ENCODE data around the gene BPIFB2.

BPIFB2 gene

DNA sequence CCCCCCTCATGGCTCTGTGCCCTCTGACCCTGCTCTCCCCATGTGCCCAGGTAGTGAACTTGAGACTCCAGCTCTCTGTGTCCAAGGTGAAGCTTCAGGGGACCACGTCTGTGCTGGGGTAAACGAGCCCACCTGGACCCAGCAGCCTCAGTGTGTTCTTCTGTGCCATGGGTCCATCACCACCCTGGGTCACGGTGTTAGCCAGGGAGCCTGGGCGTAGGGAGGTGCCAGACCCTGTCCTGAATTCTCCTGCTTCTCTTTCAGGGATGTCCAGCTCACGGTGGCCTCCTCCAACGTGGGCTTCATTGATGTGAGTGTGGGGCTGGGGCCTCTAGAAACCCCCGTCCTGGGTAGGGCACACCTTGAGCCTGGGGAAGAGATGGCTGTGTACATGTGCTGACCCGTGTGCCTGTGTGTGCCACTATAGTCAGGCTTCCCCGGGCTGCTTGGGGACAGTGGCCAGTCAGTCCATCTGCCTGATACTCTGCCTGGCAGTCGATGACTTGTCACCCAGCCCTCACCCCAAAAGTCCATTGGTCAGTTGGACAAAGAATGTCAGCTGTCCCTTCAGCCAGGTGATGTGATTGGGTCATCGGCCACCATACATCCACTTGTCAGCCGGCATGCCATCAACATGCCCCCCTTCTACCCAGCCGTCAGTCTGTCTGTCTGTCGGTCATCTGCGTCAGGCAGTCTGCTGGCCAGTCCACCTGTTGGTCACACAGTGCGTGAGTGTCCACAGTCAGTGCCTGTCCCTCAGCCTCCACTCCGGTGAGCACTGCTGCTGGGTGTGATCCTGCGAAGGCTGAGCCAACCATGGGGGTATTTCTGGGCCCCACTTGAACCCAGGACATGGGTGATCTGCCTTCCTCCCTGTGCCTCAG is 13.0 kb downstream of the BPIFB2 start:
- DNase-seq (ENCODE audit: low read depth in 2 of 3, low spot score in 2 of 3): no peak

- DNase-seq (ENCODE audit: low read depth in 2 of 3, low spot score in 2 of 3): no peak
Measured at GRCh38 chr20:33021879-33022278, 14.4 kb downstream of the BPIFB2 start.

- no peak for DNase-seq (ENCODE audit: low read depth in 2 of 3, low spot score in 2 of 3)
Measured at GRCh38 chr20:33022289-33022688, 14.8 kb downstream of the BPIFB2 start.

- no peak for DNase-seq (ENCODE audit: low read depth in 2 of 3, low spot score in 2 of 3)
Measured at GRCh38 chr20:33022694-33023438, 15.4 kb downstream of the BPIFB2 start.

GRCh38 chr20:33023439-33024242 is 16.1 kb downstream of the BPIFB2 start:
- no peak for DNase-seq (ENCODE audit: low read depth in 2 of 3, low spot score in 2 of 3)

DNA sequence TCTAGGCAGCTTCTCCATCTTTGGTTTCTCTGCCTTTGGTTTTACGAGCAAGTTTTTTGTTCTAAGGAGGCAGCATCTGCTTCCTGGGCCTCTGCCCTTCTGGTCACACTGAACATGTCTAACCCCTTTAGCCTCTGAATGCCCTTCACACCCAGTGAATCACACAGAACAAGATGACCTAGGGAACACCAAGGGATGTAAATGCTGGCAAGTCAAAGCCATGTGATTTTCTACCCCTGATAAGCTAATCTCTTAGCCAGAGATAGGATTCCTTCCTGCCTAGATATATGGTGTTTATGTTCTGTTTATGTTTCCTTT is 16.7 kb downstream of the BPIFB2 start:
- no peak for DNase-seq (ENCODE audit: low read depth in 2 of 3, low spot score in 2 of 3)

DNA sequence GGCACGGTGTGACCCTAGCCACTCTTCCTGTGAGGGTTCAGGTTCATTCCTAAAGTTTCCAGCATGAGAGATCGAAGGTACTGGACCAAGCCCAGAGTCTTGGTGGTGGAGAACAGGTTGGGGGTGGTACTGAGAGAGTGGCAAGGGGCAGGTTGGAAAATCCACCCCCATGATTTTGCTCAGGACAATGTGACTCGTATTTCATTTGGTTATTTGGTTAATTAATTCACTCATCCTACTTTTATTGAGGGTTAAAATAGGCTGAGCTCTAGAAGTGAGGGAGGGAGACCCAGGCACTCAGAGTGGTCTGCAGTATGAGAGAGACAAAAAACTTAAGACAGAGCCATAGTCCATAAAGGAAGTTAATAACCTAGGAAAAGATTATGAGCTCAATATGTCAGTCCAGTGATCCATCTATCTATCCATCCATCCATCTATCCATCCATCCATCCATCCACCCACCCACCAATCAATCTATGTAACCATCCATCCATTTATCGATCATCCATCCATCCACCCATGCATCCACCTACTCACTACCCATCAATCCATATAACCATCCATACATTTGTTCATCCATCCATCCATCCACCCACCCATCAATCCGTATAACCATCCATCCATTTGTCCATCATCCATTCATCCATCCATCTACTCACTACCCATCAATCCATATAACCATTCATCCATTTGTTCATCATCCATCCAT is 17.3 kb downstream of the BPIFB2 start:
- DNase-seq (ENCODE audit: low read depth in 2 of 3, low spot score in 2 of 3): no peak

- no peak for DNase-seq (ENCODE audit: low read depth in 2 of 3, low spot score in 2 of 3)
Measured at GRCh38 chr20:33025318-33025876, 17.9 kb downstream of the BPIFB2 start.

- DNase-seq (ENCODE audit: low read depth in 2 of 3, low spot score in 2 of 3): no peak
Measured at GRCh38 chr20:33026072-33026778, 18.7 kb downstream of the BPIFB2 start.

DNA sequence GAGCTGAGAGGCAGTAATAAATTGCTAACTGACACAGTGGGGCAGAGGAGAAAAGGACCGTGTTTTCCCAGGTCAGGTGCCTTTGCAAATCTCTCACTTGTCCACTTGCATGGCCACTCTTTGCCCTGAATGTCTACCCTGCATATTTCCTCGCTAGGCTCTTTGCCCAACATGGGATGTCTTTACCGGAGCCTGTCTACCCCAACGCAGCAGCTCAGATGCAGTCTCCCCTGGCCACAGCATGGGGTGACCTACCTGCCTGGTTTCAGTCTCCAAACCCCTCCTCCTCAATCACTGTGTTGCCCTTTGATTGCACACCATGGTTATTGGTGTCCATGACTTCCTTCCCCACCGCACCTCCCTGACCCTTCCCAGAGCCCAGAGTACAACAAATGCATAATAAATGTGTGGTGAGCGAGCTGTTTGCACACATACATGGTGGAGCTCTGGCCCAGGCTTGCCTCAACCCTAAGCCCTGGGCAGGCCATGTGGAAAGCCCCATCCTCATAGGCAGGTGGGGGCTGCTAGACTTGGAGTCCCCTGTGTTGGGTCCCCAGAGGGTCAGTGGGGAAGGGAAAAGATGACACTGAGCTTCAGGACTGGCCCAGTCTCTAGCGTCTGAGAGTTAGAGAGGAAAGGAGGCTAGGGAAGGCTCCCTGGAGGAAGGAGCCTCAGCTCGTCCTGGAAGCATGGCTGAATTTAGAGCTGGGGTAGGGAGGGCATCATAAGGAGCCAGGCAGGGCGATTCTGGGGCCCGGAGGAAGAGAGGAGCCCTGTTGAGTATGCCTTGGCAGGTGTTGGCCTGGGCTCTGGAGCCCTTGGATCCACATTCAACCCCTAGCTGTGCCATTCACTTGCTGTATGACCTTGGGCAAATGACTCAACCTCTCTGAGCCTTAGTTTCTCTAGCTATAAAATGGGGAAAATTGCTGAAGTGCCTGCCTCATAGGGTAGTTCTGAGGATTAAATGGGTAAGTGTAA is 19.6 kb downstream of the BPIFB2 start:
- DNase-seq (ENCODE audit: low read depth in 2 of 3, low spot score in 2 of 3): no peak

- DNase-seq (ENCODE audit: low read depth in 2 of 3, low spot score in 2 of 3): no peak
Measured at GRCh38 chr20:33027769-33028751, 20.6 kb downstream of the BPIFB2 start.

DNA sequence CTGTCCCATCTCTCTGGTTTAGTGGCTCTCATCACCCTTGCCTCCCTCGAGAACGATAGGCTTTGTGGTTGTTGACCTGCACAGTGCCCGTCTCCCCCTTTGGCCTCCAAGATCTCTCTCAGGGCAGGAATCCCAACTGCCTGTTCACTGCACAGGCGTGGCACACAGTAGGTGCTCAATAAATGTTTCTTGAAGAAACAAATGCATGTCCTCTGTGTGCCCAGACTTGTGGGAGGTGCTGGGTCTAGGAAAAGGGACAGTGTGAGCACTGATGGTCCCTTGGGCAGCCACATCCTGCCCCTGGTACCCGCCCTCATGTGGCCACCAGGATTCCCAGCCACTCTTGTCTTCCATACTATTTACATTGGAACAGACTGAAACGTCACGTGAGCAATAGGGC is 21.4 kb downstream of the BPIFB2 start:
- DNase-seq (ENCODE audit: low read depth in 2 of 3, low spot score in 2 of 3): no peak

GRCh38 chr20:33030076-33030475 is 22.6 kb downstream of the BPIFB2 start:
- DNase-seq (ENCODE audit: low read depth in 2 of 3, low spot score in 2 of 3): no peak

GRCh38 chr20:33030569-33030968 is 23.1 kb downstream of the BPIFB2 start:
- no peak for DNase-seq (ENCODE audit: low read depth in 2 of 3, low spot score in 2 of 3)

DNA sequence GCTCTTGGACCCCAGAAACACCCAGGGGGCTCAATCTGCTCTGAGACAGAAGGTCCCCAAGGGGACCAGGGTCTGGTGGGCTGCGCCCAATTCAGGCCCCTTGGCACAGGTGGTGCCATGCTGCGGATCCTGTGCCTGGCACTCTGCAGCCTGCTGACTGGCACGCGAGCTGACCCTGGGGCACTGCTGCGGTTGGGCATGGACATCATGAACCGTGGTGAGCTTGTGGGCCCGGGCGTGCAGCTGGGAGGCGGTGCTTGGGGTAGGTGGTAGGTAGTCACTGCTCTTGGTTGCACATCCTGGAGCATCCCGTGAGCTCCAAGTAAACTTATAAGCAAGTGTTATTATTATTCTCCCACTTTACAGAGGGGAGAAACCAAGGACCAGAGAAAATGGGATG is 24.0 kb downstream of the BPIFB2 start, which contains the start of gene BPIFB6:
Gene BPIFB6, plus strand, starts transcription at position 118 of the 400 bp plus-strand sequence. Its CDS starts 0 bp downstream, at position 118.
- DNase-seq (ENCODE audit: low read depth in 2 of 3, low spot score in 2 of 3): no peak

DNA sequence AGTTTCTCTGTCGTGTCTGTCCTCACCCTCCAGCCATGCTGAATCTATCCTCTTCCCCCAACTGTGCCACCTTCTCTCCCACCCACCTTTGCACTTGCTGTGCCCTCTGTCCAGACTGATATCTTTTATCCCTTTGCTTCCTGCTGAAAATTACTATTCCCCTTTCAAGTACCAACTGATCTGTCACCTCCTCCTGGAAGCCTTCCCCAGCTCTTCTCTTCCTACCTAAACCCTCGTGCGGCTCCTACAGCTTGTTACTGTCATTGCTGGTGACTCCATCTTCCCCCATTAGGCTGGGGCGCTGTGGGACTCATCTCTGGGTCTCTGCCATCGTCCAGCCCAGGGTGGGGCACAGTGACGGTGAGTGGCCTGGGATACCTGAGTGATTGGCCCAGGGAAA is 25.1 kb downstream of the BPIFB2 start:
- DNase-seq (ENCODE audit: low read depth in 2 of 3, low spot score in 2 of 3): no peak

GRCh38 chr20:33033381-33033780 is 25.9 kb downstream of the BPIFB2 start:
- DNase-seq (ENCODE audit: low read depth in 2 of 3, low spot score in 2 of 3): no peak

DNA sequence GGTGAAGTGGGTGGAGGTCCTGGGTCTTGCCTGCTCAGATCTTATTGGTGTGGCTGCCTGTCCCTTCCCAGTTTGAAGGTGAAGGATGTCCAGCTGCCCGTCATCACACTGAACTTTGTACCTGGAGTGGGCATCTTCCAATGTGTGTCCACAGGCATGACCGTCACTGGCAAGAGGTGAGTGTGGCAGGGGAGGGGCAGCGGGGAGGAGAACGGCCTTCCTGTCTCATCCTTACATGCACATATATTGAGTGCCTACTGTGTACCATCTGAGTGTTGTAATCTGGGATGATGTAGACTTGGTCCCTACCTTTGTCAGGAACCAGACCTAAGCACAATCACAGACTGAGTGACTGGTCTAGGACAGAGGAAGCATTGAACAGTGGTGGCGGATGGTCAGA is 26.6 kb downstream of the BPIFB2 start:
- no peak for DNase-seq (ENCODE audit: low read depth in 2 of 3, low spot score in 2 of 3)
